GM12878 (cell line): Measurements from ENCODE around the gene ACTR5.

Source experiments
- ATF3 ChIP-seq: IDR thresholded peaks from 2 replicates; pipeline ENCODE4 v1.6.1; 2011; ENCODE audit warnings: low read depth, mild to moderate bottlenecking, low read length, moderate library complexity, borderline replicate concordance; ENCODE audit errors: extremely low read depth
- CBX5 ChIP-seq: sonication (generic); IDR thresholded peaks from 2 replicates; pipeline ENCODE4 v1.6.1; 2016; ENCODE audit warnings: low read depth, moderate library complexity, mild to moderate bottlenecking, inconsistent platforms
- CTCF ChIP-seq, 3 experiments: IDR thresholded peaks in 2 of 3; conservative IDR thresholded peaks in 1 of 3; 2 replicates each; pipeline ENCODE4 v1.5.1; 2011; ENCODE audit warnings: low read depth in 3 of 3, low read length in 3 of 3, mild to moderate bottlenecking in 3 of 3, control low read depth in 2 of 3, moderate library complexity in 2 of 3, inconsistent platforms in 1 of 3, mixed read lengths in 1 of 3; ENCODE audit not compliant: control insufficient read depth in 2 of 3, insufficient read depth in 1 of 3; ENCODE audit errors: extremely low read depth in 1 of 3
- EP300 ChIP-seq, 2 experiments: fragments of 150-350 bp in 1 of 2; IDR thresholded peaks; 2 replicates each; pipeline ENCODE4 v1.6.1; 2011 to 2012; ENCODE audit warnings: low read depth in 2 of 2, low read length in 2 of 2, borderline replicate concordance in 1 of 2, improper control_type of control experiment in 1 of 2, inconsistent platforms in 1 of 2; ENCODE audit not compliant: control insufficient read depth in 1 of 2
- ESRRA ChIP-seq: IDR thresholded peaks from 2 replicates; pipeline ENCODE4 v1.6.1; 2012; ENCODE audit warnings: mild to moderate bottlenecking, low read length, improper control_type of control experiment
- HDAC6 ChIP-seq: fragments of 200-600 bp; sonication (generic); IDR thresholded peaks from one replicate; pipeline ENCODE4 v1.8.0; 2017; ENCODE audit warnings: antibody characterized with exemption; ENCODE audit not compliant: unreplicated experiment
- JUND ChIP-seq: IDR thresholded peaks from 2 replicates; pipeline ENCODE4 v1.6.1; 2012; ENCODE audit warnings: low read depth, mild to moderate bottlenecking, low read length, improper control_type of control experiment, moderate library complexity
- POLR2AphosphoS5 ChIP-seq: IDR thresholded peaks from 2 replicates; pipeline ENCODE4 v1.6.1; 2011; ENCODE audit warnings: mild to moderate bottlenecking, low read length, inconsistent platforms
- REST ChIP-seq: IDR thresholded peaks from 2 replicates; pipeline ENCODE4 v1.6.1; 2012; ENCODE audit warnings: mild to moderate bottlenecking, low read depth, low read length
- SMAD1 ChIP-seq: fragments of 450-650 bp; IDR thresholded peaks from 2 replicates; pipeline ENCODE4 v1.6.1; 2018; ENCODE audit warnings: mild to moderate bottlenecking, low read depth; ENCODE audit not compliant: partially characterized antibody
- TAF1 ChIP-seq: IDR thresholded peaks from 2 replicates; pipeline ENCODE4 v1.6.1; 2011; ENCODE audit warnings: mild to moderate bottlenecking, low read depth, low read length, borderline replicate concordance
- TBL1XR1 ChIP-seq: IDR thresholded peaks from 2 replicates; pipeline ENCODE4 v1.6.1; 2012; ENCODE audit warnings: low read depth, low read length, improper control_type of control experiment
- USF1 ChIP-seq: IDR thresholded peaks from 2 replicates; pipeline ENCODE4 v1.6.1; 2011; ENCODE audit warnings: borderline replicate concordance, low read depth, mild to moderate bottlenecking, moderate library complexity, mixed read lengths, low read length; ENCODE audit not compliant: insufficient read depth; ENCODE audit errors: extremely low read length
- ZNF687 ChIP-seq: fragments of 450-650 bp; IDR thresholded peaks from 2 replicates; pipeline ENCODE4 v1.6.1; 2017; ENCODE audit warnings: mild to moderate bottlenecking, moderate library complexity

- TF ChIP-seq HDAC6 (no peak), USF1 (no peak), TBL1XR1 (no peak), ATF3 (no peak), POLR2AphosphoS5 (no peak; the same call in 1 of the 2 replicates), CTCF (IDR thresholded peaks at IDR 0.05 in 2 of 3, conservative IDR thresholded peaks at IDR 0.05 in 1 of 3; ENCODE audit: control insufficient read depth in 2 of 3, extremely low read depth in 1 of 3, insufficient read depth in 1 of 3, low read depth in 3 of 3, low read length in 3 of 3) (no peak), ESRRA (no peak), JUND (no peak), EP300 (IDR thresholded peaks at IDR 0.05; ENCODE audit: borderline replicate concordance in 1 of 2, control insufficient read depth in 1 of 2, low read depth in 2 of 2, low read length in 2 of 2) (peak in 1 of 2 experiments; percentile 42; a peak in 1 of 4 replicates), CBX5 (no peak), SMAD1 (no peak), REST (no peak), TAF1 (no peak), ZNF687 (no peak)
These were observed 61.7 kb downstream of the ACTR5 start for GRCh38 chr20:38809942-38810341.
